NCI-H2171 (cell line): ENCODE results near the gene CDCA5.

Source experiments
- DNase-seq: peaks from one replicate; lab custom pipeline; 2025; lab: John Stamatoyannopoulos, UW

The CDCA5 gene

DNA sequence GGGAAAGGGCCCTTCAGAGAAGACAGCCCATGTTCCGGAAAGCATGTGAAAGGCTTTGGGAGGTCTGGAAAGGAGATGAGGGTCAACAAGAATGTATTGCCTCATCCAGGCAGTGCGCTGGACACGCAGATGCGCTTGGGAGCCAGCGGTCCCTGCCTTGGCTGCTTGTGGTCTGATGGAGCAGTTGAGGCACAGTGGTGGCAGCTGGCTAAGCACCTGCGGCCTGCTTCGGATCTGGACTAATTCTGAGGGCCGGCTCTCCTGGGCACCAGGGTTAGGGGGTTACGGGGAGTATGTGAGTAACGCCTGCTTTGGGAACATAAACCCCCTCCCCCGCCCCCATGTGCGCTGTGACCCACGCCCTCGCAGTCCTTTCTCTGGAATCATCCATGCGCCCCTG lies 23.2 kb upstream of the CDCA5 start:
- no peak for DNase-seq

DNA sequence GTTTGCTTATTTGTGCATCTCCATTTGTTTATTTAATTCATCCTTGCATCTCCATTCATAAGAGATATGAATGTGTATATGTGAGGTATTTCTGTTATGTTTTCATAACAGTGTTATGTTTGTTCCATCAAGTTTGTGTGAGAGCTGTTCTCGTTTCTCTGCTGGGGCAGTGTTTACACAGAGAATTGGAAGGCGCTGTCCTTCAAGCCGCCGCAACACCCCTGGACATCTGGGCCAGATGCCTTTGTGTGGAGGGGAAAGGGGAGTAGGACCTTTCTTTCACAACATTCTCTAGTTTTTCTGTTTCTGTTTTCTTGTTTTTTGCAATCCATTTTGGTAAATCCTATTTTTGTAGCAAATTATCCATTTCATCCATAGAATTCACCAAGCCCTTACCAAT lies 20.8 kb upstream of the CDCA5 start:
- DNase-seq, result no peak

DNA sequence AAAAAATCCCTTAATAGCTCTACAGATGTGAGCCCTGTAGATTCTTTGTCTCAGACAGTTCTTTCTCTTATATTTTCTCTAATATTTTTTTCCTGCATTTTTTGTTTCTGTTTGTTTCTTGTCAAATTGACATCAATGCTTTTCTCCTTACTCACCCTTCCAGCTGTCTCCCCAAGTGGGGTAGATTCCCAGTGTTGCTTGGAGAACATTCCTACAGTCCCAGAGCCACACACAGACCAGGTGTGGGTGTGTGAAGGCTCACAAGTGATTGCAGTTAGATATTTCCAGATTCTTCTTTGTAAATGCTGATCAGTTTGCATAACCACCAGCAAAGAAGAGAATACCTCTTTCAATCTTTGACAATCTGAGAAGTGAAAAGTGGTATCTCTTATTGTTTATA lies 19.6 kb upstream of the CDCA5 start:
- DNase-seq, result no peak

DNA sequence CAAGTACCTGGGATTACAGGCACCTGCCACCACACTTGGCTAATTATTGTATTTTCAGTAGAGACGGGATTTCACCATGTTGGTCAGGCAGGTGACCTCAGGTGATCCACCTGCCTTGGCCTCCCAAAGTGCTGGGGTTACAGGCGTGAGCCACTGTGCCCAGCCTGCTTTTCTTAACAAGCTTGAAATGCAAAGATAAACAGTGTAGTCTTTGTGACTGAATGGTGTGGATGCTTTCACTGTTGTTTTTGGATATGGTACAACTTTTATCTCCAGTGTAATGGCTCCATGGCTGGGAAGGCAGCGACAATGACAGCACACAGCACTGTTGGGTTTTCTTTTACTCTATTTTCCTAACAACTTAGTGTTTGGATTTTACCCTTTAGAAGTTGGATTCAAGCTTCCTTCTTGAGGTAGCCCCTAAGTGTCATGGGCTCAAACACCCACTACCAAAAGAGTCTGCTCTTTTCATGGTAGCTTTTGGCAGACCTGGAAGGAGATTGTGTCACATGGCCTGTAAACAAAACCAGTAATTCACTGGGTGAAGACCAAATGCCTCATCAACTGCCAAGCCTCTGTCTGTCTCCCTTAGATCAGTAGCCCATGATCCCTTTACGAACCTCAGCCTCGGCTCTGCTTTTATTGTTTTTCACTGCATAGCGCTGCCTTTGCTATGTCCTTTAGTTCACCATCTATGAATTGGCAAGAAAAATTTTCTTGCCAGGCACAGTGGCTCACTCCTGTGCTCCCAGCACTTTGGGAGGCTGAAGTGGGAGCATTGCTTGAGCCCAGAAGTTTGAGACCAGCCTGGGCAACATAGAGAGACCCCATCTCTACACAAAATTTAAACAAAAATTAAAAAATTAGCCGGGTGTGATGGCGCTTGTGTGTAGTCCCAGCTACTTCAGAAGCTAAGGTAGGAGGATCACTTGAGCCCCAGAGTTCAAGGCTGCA lies 18.6 kb upstream of the CDCA5 start:
- no peak for DNase-seq

DNA sequence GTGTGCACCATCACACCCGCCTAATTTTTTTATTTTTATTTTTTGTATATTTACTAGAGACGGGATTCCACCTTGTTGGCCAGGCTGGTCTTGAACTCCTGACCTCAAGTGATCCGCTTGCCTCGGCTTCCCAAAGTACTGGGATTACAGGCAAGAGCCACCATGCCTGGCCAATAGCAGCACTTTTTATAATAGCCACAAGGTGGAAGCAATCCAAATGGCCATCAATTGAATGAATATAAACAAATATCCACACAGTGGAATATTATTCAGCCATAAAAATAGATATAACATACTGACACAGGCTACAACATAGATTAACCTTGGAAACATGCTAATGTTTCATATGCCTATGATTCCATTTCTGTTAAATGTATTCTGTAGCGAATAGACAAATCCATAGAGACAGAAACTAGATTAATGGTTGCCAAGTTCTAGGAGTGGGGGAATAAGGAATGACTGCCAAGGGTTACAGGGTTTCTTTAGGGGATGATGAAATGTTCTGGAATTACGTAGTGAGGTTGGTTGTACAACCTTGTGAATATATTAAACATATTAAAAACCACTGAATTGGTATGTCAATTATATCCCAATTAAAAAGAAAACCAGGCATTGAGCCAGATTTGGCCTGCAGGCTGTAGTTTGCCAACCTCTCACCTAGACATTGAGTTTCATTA lies 17.0 kb upstream of the CDCA5 start:
- no peak for DNase-seq

DNA sequence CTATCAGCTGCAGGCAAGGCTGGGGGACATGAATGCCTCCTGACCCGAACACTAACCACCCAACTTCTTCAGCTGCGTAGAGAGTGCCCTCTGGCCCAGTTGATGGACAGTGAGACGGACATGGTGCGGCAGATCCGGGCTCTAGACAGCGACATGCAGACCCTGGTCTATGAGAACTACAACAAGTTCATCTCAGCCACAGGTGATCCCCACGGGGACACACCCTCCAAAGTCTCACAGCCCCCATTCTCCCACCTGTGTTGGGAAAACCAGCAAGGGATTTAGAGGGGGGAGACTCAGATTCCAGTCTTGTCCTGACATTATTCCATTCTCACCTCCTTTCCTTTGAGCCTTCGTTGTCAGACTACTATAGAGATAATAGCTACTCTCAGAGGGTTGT lies 13.1 kb upstream of the CDCA5 start:
- no peak for DNase-seq

DNA sequence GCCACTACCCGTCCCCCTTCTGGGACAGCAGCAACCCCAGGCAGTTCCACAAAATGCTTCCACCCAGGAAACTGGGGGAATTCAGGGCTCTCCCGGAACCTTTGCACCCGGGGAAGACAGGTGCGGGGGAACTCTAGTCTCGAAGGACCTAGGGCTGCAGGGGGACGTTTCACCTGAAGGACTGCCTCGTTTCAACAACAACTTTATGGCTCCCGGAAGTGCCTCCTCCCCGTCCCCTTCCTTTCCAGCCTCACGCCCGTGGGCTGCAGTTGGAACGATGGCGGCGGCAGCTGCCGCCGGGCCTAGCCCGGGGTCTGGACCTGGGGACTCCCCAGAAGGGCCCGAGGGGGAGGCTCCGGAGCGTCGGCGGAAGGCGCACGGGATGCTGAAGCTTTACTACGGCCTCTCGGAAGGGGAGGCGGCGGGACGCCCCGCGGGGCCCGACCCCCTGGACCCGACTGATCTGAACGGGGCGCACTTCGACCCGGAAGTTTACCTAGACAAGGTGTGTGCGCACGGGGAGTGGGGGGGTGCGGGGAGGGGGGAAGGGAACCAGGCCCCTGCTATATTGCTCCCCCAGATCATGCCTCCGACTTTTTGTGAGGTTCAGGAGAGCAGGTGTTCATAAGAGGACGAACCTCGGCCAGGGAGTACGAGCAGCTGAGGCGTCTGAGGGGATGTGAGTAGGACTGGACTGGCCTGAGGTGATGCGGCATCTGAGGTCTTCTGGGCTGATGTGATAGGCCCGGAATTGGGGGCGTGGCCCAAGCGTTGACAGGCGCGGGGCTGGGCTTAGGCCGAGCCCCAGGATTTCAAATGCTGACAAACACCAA lies 12.3 kb upstream of the CDCA5 start, which contains the start of gene VPS51:
TSS of gene VPS51 (plus strand) at position 241 of the 833 bp plus-strand sequence. CDS start at position 278, 37 bp downstream.
- peak; percentile 86 for DNase-seq

DNA sequence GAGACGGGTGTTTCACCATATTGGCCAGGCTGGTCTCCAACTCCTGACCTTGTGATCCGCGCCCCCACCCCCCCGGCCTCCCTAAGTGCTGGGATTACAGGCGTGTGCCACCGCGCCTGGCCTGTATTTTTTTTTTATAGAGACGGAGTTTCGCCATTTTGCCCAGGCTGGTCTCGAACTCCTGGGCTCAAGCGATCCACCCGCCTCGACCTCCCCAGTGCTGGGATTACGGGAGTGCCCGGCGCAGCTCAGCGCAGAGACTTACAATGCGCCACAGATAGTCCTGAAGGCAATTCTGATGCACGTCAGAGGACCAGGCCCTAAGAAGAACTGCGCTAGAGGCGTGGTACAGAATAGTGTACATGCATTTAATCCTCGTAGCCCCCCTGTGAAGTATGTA lies 11.6 kb upstream of the CDCA5 start:
- DNase-seq, result no peak

DNA sequence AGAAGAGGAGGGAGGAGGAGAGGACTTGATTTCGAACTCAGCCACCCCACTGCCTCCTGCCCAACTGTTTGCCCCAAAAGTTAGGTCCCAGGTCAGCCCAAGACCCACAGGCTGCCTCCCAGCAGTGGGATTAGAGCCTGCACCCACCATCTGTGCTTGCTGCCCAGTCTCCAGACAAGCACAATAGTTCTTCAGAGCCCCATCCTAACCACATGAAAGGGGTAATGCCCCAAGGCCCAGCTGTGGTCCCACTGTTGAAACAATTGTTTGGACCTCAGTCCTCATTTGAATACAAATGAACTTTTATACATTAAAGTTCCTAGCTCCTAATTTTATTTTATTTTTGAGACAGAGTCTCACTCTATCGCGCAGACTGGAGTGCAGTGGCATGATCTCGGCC lies 6.8 kb upstream of the CDCA5 start:
- no peak for DNase-seq

DNA sequence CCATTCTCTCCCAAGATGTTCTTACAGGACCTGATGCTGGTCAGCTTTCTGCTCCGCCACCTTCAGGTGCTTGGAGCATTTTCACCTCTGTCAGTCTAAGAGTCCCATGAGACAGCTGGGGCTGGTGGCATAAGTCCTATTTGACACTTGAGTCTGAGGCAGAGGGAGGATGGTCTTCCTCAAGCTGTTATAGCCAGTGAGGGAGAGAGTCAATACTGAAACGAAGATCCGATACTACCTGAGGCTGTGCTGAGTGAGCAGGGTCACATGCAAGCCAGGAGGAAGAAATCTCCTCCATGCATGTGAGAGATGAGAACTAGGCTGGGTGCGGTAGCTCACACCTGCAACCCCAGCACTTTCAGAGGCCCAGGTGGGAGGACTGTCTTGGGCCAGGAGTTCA lies 5.8 kb upstream of the CDCA5 start:
- no peak for DNase-seq

DNA sequence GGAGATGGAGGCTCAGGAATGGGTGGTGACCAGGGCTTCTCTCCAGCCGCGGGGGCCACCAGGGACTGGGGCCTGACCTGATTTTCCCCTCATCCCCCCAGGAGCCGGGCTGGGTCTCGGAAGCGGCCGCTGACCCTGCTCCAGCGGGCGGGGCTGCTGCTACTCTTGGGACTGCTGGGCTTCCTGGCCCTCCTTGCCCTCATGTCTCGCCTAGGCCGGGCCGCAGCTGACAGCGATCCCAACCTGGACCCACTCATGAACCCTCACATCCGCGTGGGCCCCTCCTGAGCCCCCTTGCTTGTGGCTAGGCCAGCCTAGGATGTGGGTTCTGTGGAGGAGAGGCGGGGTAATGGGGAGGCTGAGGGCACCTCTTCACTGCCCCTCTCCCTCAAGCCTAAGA lies 4.0 kb upstream of the CDCA5 start:
- DNase-seq, result no peak

DNA sequence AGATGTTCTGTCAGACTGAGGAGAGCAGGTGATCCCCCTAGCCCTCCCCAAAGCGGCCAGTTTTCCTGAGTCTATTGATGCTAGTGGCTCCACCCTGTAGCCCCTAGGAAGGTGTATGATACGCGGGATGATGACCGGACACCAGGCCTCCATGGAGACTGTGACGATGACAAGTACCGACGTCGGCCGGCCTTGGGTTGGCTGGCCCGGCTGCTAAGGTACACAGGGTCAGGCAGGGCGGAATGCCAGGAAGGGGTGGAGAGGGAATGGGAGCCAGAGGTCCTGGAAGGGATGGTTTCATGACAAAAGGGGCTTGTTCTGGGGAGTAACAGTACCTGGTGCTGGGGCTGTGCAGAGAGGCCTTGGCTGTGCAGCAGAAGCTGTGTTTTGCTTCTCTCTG lies 3.4 kb upstream of the CDCA5 start:
- no peak for DNase-seq

DNA sequence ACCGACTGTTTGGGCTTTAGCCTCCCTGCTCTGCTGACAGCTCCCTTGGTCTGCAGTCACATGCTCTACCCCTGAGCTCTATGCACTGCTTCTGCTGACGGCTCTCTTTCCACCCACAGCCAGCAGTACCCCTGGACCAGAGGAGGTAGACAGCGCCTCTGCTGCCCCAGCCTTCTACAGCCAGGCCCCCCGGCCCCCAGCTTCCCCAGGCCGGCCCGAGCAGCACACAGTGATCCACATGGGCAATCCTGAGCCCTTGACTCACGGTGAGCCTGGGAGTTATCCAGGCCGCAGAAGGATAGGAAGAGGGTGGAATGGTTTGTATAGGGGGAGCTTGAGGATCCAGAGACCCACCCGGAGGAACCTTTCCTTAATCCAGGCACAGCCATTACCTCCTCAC lies 3.0 kb upstream of the CDCA5 start:
- DNase-seq, result no peak

DNA sequence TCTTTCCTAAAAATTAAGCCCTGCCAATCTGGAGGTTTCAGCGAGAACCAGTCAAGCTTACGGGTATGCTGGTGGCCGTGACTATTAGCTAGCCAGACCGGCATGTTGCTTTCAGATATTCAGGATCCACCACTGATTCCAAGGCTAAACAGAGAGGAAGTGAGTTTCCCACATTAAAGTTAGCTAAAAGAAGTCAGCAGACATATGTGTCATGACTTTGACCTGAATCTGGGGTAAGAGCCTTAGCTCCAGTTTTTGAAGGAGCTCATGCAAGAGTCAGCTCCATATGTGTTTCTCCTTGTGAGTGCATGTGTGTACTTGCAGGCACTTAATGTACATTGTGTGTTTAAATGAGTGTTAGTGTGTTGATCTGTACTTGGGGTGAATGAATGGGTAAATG lies 1.6 kb upstream of the CDCA5 start:
- no peak for DNase-seq

DNA sequence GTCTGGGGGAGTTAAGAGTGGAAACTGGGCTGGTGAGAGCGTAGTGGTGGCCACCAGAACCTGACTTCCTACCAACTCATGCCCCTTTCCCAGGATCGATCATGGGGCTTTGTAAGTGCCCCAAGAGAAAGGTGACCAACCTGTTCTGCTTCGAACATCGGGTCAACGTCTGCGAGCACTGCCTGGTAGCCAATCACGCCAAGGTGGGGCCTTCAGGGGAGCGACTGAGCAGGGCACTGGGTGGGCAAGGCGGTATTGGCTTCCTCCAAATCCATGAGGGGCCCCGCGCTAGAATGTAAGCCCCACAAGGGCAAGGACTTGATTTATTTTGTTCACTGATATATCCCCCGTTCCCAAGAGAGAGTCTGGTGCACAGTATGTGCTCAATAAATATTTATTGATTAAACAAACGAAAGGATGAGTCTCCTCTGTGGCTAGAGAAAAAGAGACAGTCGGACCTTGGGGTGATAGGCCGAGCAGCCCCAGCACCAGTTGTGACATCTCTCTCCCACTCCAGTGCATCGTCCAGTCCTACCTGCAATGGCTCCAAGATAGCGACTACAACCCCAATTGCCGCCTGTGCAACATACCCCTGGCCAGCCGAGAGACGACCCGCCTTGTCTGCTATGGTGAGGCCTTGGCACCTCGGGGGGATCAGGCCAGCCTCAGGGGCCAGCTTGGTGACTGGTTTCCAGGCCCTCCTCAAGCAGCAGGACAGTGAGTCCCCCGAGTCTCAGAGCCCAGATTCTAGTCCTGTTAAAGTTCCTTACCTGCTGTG lies 947 bp upstream of the CDCA5 start:
- no peak for DNase-seq

DNA sequence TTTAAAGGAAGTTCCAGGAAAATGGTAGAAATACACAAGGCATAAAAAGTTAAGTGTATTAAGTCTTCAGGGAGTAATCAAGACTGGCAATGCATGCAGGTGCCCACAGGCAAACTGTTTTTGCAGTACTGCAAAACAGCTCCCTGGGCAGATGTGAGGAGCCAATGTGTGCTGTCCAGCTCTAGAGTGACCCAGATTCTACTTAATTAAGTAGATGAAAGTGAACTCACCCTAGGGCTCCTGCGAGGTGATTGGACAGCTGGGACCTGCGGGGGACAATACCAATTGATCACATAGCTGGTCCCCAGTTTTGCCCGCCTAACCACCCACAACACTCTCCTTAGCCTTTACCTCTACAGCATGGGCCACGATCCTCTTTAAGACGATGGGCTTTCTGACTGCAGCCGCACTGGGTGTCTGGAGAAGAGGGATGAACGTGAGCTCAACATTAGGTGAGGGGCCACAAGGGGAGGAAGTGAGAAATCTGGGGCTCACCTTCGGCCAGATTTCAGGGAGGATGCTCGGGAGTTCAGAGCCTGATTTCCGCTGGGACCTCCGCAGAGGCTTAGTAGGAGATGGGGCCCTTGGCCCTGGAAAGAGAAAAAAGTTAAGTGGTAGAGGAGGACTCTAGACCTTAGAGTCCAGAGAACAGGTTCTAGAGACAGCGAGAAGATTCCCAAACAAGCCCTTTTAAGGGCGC lies 556 bp downstream of the CDCA5 start:
- no peak for DNase-seq

DNA sequence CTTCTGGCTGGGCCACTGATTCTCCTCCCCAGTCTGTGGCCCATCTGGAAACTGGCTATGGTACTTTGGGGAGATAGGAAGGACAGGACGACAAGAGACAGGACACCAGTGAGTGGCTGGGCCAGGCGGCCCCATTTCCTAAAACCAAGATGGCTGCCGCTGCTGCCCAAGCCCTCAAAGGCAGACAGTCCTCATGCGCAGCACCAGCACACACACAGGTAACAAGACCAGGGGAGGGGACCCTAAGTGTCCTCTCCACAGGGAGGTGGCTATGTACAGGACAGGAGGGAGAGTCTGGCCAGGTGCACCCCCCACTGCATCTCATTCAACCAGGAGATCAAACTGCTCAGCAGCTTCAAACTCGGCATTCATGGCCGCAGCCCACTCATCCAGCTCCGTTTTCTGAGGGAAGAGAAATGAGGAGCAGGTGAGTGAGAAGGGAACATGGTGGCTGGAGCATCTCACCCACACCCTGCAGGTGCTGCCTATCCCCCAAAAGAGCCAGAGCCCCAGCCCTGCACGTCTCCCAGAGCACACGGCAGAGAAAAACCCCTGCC lies 5.0 kb downstream of the CDCA5 start:
- DNase-seq, result no peak

DNA sequence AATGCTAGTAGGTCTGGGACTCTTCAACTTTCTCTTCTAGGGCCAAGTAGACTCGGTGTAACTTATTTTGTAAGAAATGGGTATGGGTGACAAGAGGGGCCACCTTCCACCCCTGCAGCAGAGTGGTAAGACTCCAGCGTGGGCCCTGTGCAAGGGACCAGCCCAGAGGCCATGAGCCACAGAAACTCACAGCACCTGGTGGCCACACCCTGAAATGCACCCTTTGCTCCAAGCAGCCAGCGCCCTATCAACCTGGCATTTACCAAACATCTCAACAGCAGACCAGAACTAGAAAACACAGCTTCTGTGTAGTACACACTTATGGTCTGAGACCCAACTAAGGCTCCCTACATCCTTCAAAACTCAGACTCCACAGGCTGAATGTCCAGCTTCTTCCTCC lies 5.7 kb downstream of the CDCA5 start:
- no peak for DNase-seq

DNA sequence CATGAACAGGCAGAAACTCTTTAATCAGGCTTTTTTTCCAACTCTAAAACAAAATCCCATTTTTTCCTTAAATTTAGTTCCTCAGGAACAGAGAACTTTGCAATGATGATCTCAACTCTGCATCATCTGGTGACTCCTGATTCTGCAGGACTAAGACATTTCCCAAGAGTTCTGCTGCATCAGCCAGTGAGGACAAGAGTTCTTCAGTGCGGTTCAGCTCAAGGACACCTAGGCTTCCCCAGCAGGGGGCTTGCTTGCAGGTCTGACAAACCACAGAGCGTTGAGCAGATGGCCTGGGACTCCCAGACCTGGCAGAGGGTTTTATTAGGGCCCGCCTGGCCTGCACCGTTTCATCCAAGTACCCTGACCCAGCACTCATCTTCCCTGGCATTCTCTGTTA lies 6.4 kb downstream of the CDCA5 start:
- peak; percentile 35 for DNase-seq

DNA sequence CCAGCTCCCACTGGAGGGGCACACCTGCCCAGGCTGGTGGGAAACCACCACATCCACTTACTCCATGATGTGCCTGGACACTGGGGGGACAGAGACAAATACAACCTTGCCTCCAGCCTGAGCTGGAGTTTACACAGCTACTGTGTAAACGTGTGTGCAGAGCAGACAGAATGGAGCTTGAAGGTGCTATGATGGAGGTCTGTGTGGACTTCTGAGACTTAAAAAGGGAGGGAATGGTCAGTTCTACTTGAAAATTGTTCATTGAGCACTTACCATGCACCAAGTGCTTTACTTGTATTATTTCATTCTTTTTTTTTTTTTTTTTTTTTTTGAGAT lies 11.2 kb downstream of the CDCA5 start:
- DNase-seq, result no peak
